HL-60 (cell line): ENCODE data around the gene MORN5.

ENCODE experiments used
- DNase-seq, 2 experiments: peaks; one replicate each; pipeline ENCODE4 v3.0.0-alpha.2; 2010 to 2020; ENCODE audit warnings: low read depth in 1 of 2, low spot score in 1 of 2
- H3K27ac ChIP-seq: fragments of 250-450 bp; sonication (Bioruptor Pico); replicated peaks from 2 replicates; pipeline ENCODE4 v1.5.1; 2020; ENCODE audit warnings: mild to moderate bottlenecking, moderate library complexity
- H3K27me3 ChIP-seq: fragments of 250-450 bp; sonication (Bioruptor Pico); 2 replicates; pipeline ENCODE4 v1.5.1; 2021; ENCODE audit warnings: mild to moderate bottlenecking, moderate library complexity; ENCODE audit not compliant: insufficient read depth, poor library complexity, severe bottlenecking
- H3K4me3 ChIP-seq: replicated peaks from 2 replicates; pipeline ENCODE4 v1.5.1; 2011; ENCODE audit warnings: mild to moderate bottlenecking, control low read depth, low read length; ENCODE audit not compliant: insufficient read depth
- CTCF ChIP-seq: IDR thresholded peaks from one replicate; pipeline ENCODE4 v1.5.1; 2011; ENCODE audit warnings: low read length, control low read depth, inconsistent platforms; ENCODE audit not compliant: insufficient read depth
- GABPA ChIP-seq: IDR thresholded peaks from 2 replicates; pipeline ENCODE4 v1.6.1; 2012; ENCODE audit warnings: low read depth
- POLR2AphosphoS5 ChIP-seq: IDR thresholded peaks from 2 replicates; pipeline ENCODE4 v1.6.1; 2012; ENCODE audit warnings: low read depth
- REST ChIP-seq: IDR thresholded peaks from 2 replicates; pipeline ENCODE4 v1.6.1; 2012; ENCODE audit warnings: low read depth; ENCODE audit not compliant: insufficient replicate concordance
- SPI1 ChIP-seq: IDR thresholded peaks from 2 replicates; pipeline ENCODE4 v1.6.1; 2012; ENCODE audit warnings: low read depth, mild to moderate bottlenecking, borderline replicate concordance

The MORN5 gene

GRCh38 chr9:122138560-122139268 is 21.0 kb upstream of the MORN5 start:
- no peak for DNase-seq
- TF ChIP-seq REST (no peak), SPI1 (no peak), POLR2AphosphoS5 (no peak), CTCF (no peak), GABPA (no peak)
- H3K27ac ChIP-seq: no peak overlapping the region

GRCh38 chr9:122140368-122141193 is 19.1 kb upstream of the MORN5 start:
- Histone ChIP-seq H3K27me3 (no peaks in the 10 kb centered on the region), H3K4me3 (no peak overlapping the region), H3K27ac (no peak overlapping the region)
- DNase-seq: no peak
- TF ChIP-seq POLR2AphosphoS5 (no peak), REST (no peak), SPI1 (no peak), GABPA (no peak), CTCF (no peak)

More at GRCh38 chr9:122138560-122139268, 21.0 kb upstream of the MORN5 start:
- no peak overlapping the region for H3K4me3 ChIP-seq
- H3K27me3 ChIP-seq: no peaks in the 10 kb centered on the region

GRCh38 chr9:122141671-122142070 is 18.0 kb upstream of the MORN5 start:
- DNase-seq: no peak
- Histone ChIP-seq H3K4me3 (no peak overlapping the region), H3K27ac (no peak overlapping the region), H3K27me3 (no peaks in the 10 kb centered on the region)
- TF ChIP-seq GABPA (no peak), SPI1 (no peak), CTCF (no peak), POLR2AphosphoS5 (no peak), REST (no peak)
